ENCODE results near the gene IFITM1. TPM values are rescaled to one million over a fixed set of nuclear protein-coding genes. Genes with fewer than 3 reads are reported as not detected.
A peak's percentile ranks its signal among the peaks of the same experiment; 100 is the strongest.

Gene IFITM1
- total and polyA plus RNA-seq, 8 donors = 7.0 to 224 (median 41.0) TPM

DNA sequence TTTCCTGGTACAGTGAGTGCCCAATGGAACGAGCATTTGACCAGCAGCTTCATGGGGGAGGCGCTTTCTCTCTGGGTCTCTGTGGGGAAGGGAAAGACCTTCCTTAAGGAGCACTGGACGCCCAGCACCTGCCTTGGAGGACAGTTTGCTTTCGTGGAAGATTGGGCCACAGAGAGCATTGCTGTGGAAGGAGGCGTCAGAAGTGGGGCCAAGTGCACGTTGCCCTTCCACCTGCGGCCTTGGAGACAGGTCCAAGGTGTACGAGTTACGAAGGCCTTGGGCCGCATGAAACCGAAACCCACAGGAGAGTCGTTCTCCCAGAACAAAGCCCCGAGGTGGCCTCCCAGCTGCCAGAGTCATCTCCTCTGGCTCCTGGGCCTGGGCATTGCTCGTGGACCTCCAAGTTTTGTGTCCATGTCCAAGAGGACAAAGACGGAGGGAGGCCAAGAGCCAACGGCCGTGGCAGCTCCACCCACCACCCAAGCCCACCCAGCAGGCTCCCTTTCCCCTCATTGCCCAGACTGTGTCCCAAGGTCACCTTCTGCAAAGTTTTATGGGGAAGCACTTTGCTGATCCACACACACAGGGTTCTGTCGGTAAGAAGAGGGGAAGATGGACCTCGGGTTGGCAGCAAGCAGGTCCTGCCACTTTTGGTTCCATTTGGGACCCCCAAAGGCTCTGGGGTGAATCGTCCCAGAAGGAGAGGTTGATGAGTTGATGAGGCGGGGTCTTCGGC lies 41.5 kb upstream of the IFITM1 start:
- no peak for DNase-seq
- TF ChIP-seq, protein P1, sequence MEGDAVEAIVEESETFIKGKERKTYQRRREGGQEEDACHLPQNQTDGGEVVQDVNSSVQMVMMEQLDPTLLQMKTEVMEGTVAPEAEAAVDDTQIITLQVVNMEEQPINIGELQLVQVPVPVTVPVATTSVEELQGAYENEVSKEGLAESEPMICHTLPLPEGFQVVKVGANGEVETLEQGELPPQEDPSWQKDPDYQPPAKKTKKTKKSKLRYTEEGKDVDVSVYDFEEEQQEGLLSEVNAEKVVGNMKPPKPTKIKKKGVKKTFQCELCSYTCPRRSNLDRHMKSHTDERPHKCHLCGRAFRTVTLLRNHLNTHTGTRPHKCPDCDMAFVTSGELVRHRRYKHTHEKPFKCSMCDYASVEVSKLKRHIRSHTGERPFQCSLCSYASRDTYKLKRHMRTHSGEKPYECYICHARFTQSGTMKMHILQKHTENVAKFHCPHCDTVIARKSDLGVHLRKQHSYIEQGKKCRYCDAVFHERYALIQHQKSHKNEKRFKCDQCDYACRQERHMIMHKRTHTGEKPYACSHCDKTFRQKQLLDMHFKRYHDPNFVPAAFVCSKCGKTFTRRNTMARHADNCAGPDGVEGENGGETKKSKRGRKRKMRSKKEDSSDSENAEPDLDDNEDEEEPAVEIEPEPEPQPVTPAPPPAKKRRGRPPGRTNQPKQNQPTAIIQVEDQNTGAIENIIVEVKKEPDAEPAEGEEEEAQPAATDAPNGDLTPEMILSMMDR (IDR thresholded peaks at IDR 0.05) = no peak
- TF ChIP-seq POLR2AphosphoS5 (IDR thresholded peaks at IDR 0.05) = no peak
- TF ChIP-seq POLR2A (IDR thresholded peaks at IDR 0.05) = no peak
- TF ChIP-seq EP300 (IDR thresholded peaks at IDR 0.05) = no peak
- Histone ChIP-seq H3K27ac (no peak overlapping the region), H3K27me3 (peaks cover 0 to 40% (median 0%) of the 10 kb centered on the region in 3 donors), H3K36me3 (no peaks in the 10 kb centered on the region), H3K4me3 (no peak overlapping the region), H3K9me3 (no peaks in the 10 kb centered on the region), H3K4me1 (peaks cover 0 to 23% (median 10%) of the 10 kb centered on the region in 4 donors)
- intact Hi-C loops (cut with DNase I; ENCODE audit: low total_unique reads) = no loop called here
- 87 to 91% (median 89%) methylated on average over 22 of the region's 22 CpGs for WGBS, 5 donors

DNA sequence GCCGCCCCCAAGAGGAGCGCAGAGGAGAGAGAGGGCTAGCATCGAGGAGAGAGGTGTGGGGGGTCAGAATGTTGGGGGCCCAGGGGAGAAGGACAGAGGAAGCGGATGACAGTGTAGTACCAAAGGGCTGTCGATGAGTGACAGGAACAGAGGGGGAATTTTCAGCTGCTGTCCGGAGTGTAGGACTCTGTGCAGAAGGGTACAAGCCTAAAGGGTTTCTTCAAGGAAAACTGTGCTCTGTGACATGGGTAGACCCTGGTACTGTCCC lies 41.0 kb upstream of the IFITM1 start:
- DNase-seq = no peak
- no peak overlapping the region for H3K27ac ChIP-seq
- TF ChIP-seq EP300 (IDR thresholded peaks at IDR 0.05) = no peak
- WGBS, 5 donors = 81 to 91% (median 88%) methylated on average over 6 of the region's 6 CpGs
- peaks cover 0 to 19% (median 6%) of the 10 kb centered on the region in 4 donors for H3K4me1 ChIP-seq
- H3K9me3 ChIP-seq = no peaks in the 10 kb centered on the region
- H3K36me3 ChIP-seq = no peaks in the 10 kb centered on the region
- no peak overlapping the region for H3K4me3 ChIP-seq
- H3K27me3 ChIP-seq = peaks cover 0 to 41% (median 2%) of the 10 kb centered on the region in 3 donors
- intact Hi-C loops (cut with DNase I; ENCODE audit: low total_unique reads) = no loop called here

DNA sequence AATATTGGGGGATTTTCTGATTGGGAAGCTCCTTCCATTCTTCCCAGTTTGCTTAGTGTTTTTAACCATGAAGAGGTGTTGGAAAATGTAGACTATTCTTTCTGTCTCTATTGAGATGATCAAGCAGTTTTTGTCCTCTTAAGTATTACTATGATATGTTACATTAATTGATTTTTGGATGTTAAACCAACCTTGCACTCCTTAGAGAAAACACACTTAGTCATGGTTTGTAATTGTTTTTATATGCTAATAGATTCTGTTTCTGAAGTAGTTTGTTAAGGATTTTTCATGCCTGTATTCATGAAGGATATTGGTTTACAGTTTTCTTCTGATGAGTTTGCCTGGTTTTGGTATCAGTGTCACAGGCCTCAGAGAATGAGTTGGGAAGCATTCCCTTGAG lies 37.6 kb upstream of the IFITM1 start:
- H3K4me1 ChIP-seq = peaks cover 19 to 29% (median 26%) of the 10 kb centered on the region in 4 donors
- no peak overlapping the region for H3K27ac ChIP-seq
- peaks cover 29 to 54% (median 36%) of the 10 kb centered on the region in 3 donors for H3K27me3 ChIP-seq
- H3K4me3 ChIP-seq = no peak overlapping the region
- TF ChIP-seq, protein P1 (IDR thresholded peaks at IDR 0.05) = no peak
- TF ChIP-seq EP300 (IDR thresholded peaks at IDR 0.05) = no peak
- no peak for TF ChIP-seq POLR2AphosphoS5 (IDR thresholded peaks at IDR 0.05)
- no peak for TF ChIP-seq POLR2A (IDR thresholded peaks at IDR 0.05)
- no peaks in the 10 kb centered on the region for H3K9me3 ChIP-seq
- no peak for DNase-seq
- intact Hi-C loops (cut with DNase I; ENCODE audit: low total_unique reads) = no loop called here
- H3K36me3 ChIP-seq = no peaks in the 10 kb centered on the region

DNA sequence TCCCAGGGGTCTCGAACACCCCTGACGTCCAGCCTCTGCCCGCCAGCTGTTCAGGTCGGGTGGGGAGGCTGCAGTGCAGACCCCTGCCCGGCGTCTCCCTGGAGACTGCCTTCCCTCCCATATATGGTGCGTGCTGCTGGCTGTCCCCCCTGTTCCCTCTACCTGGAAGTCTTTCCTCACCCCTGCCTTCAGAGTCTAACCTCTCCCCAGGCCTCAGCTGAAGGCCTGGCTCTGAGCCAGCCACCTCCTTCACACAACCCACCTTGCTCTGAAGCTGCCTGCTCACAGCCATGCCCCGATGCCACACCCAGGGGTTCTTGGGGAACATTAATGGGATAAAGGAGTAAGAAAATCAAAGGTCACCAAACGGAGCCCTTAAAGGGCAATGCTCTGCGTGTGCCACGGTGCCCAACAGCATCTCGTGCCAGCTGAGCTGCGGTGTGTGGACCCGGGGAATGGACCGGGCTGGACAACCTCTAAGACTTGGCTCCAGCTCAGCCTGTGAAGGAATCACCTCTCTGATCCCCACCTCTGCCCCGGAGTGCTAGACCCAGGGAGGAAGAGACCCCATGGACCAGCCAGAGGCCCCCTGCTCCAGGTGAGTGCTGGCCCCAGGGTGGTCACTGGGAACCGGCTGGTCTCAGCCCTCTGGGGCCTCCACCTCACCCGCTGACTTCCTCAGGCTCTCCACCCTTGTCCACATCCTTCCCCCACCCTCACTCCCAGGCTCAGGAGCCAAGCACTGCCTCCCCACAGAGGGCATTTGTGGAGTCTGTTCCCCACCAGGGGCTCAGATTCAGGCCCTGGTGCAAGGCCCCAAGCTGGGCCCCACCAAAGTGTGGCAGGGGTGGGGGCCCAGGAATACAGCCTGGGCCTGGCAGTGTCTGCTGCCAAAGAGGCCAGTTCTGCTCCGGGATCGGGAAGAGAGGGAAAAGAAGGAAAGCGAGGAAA lies 35.6 kb upstream of the IFITM1 start, which contains the start of gene NLRP6:
NLRP6 (plus strand) TSS at position 407 of the 951 bp plus-strand sequence; CDS start at position 570, 163 bp downstream.
- intact Hi-C loops (cut with DNase I; ENCODE audit: low total_unique reads) = no loop called here
- 57 to 70% (median 62%) methylated on average over 21 of the region's 21 CpGs for WGBS, 5 donors
- peak within 1 kb of the TSS in 3 of 4 donors; percentile 37 to 47 (median 46) for H3K4me3 ChIP-seq
- TF ChIP-seq, protein P1 (IDR thresholded peaks at IDR 0.05) = no peak
- TF ChIP-seq EP300 (IDR thresholded peaks at IDR 0.05) (no peak), POLR2AphosphoS5 (IDR thresholded peaks at IDR 0.05) (no peak), POLR2A (IDR thresholded peaks at IDR 0.05) (no peak)
- peak within 1 kb of the TSS in 2 of 5 donors; percentile 23 to 59 for H3K27ac ChIP-seq
- no peaks in the 10 kb centered on the region for H3K36me3 ChIP-seq
- no peaks in the 10 kb centered on the region for H3K9me3 ChIP-seq
- peaks cover 19 to 39% (median 31%) of the 10 kb centered on the region in 4 donors for H3K4me1 ChIP-seq
- no peak for DNase-seq
- peaks cover 36 to 59% (median 53%) of the 10 kb centered on the region in 3 donors for H3K27me3 ChIP-seq

All from stomach (tissue), 9 donors.